Sigmoid colon (tissue), 4 donors: Measurements from ENCODE around the gene ADGRV1.

Source experiments
- EP300 ChIP-seq, 4 donors: sonication (generic); formaldehyde crosslinking; IDR thresholded peaks; one replicate each; pipeline ENCODE4 v1.6.1; 2017; ENCODE audit warnings: antibody characterized with exemption in 4 of 4
- POLR2A ChIP-seq, 2 donors: fragments of 450-650 bp; IDR thresholded peaks; one replicate each; pipeline ENCODE4 v1.6.1; 2016; ENCODE audit warnings: antibody characterized with exemption in 2 of 2, mild to moderate bottlenecking in 2 of 2, moderate library complexity in 2 of 2
- POLR2AphosphoS5 ChIP-seq, 4 donors: sonication (generic); formaldehyde crosslinking; IDR thresholded peaks; one replicate each; pipeline ENCODE4 v1.6.1; 2017; ENCODE audit warnings: antibody characterized with exemption in 4 of 4
- TF ChIP-seq, protein P1 (sequence below), 4 experiments: fragments of 450-650 bp in 3 of 4; fragments of 200-600 bp in 1 of 4; IDR thresholded peaks; one replicate each; pipeline ENCODE4 v1.5.1; 2016 to 2019; ENCODE audit warnings: antibody characterized with exemption in 4 of 4, mild to moderate bottlenecking in 3 of 4, moderate library complexity in 2 of 4

DNA sequence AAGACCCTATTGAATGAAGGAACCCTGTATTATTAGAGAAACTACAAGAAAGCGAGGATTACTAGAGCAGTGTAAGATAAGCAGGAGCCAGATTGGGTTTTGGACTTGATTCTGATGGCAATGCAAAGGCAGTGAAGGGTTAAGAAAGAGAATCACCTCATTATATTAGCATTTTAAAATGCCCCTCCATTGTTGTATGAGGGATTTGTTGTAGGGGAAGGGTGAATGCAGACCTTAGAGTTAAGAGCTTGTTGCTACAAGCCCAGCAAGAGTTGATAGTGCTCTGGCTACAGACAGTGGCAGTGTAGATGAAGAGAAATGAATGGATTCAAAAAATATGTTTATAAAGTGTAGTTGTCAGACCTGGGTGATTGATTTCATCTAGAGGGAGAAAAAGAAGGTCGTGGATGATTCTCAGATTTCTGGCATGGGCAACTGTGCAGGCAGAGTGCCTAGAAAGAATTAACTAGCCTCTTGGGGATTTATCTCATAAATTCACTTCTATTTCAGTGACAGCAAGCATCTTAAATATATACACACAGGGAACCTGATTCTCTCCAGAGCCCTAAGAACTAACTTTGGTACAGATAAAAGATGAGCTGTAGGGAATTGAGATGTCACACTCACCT is 479.7 kb downstream of the ADGRV1 start:
- TF ChIP-seq, protein P1, sequence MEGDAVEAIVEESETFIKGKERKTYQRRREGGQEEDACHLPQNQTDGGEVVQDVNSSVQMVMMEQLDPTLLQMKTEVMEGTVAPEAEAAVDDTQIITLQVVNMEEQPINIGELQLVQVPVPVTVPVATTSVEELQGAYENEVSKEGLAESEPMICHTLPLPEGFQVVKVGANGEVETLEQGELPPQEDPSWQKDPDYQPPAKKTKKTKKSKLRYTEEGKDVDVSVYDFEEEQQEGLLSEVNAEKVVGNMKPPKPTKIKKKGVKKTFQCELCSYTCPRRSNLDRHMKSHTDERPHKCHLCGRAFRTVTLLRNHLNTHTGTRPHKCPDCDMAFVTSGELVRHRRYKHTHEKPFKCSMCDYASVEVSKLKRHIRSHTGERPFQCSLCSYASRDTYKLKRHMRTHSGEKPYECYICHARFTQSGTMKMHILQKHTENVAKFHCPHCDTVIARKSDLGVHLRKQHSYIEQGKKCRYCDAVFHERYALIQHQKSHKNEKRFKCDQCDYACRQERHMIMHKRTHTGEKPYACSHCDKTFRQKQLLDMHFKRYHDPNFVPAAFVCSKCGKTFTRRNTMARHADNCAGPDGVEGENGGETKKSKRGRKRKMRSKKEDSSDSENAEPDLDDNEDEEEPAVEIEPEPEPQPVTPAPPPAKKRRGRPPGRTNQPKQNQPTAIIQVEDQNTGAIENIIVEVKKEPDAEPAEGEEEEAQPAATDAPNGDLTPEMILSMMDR (IDR thresholded peaks at IDR 0.05), result no peak
- peak; percentile 83 to 96 (median 89) for TF ChIP-seq POLR2AphosphoS5 (IDR thresholded peaks at IDR 0.05)
- TF ChIP-seq POLR2A (IDR thresholded peaks at IDR 0.05), result no peak
- peak; percentile 29 to 83 (median 60) for TF ChIP-seq EP300 (IDR thresholded peaks at IDR 0.05)
